Suppressor macrophage (primary cell): Measurements from ENCODE around the gene MRE11.
"Not testable (repeated sequence)": the region's sequence is repeated elsewhere in the genome, so short reads cannot be mapped to it uniquely, and the experiment has no call there.

Experiments
- DNase-seq, 4 experiments: peaks; one replicate each; pipeline ENCODE4 v3.0.0-alpha.2; 2020 to 2022

Gene MRE11

DNA sequence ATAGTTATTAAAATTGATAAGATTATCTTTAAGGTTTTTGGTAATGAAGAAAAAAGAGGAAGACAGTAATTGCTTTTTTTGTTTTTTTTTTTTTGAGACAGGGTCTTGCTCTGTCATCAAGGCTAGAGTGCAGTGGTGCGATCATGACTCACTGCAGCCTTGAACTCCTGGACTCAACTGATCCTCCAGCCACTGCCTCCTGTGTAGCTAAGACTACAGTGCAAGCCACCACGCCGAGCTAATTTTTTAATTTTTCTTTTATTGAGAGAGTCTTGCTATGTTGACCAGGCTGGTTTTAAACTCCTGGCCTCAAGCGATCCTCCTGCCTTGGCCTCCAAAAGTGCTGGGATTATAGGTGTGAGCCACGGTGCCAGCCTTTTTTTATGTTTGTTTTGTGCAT is 12.9 kb upstream of the MRE11 start:
- DNase-seq = not testable (repeated sequence)

DNA sequence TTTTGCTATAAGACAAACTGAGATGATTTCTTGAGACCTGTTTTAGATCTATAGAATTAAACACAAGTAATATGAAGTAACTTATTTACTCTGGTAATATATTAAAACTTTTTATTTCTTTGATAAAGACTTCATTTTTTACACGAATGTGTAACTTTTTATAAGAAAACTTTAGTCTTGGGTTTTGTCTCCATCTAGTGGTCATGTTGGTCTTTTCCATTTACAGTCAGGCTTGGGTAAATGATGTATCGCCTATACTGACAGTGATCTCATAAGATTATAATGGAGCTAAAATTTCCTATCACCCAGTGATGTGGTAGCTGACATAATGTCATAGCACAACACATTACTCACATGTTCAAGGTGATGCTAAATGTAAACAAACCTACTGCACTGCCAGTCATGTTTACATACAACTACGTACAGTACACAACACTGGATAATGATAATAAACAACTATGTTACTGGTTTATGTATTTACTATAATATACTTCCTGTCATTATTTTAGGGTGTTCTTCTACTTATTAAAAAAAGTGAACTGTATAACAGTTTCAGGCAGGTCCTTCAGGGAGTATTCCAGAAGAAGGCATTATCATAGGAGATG is 11.1 kb upstream of the MRE11 start:
- DNase-seq = peak; percentile 49 to 81 (median 73)

DNA sequence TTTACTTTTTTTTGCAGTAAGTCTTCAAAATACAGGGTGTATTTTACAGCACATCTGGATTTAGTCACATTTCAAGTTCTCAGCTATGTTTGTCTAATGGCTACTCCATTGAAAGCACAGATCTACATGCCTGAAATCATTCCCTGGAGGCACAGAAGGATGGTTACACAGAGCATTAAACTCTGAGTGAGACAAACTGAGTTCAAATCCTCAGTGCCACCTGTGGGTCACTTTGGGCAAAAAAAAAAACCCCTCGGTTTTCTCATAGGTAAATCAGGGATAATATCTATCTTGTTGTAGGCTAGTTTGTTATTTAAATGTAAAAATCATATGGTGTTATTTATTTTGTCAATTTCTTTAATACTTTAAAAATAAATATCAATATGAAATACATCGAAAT is 7.9 kb upstream of the MRE11 start:
- DNase-seq = no peak

DNA sequence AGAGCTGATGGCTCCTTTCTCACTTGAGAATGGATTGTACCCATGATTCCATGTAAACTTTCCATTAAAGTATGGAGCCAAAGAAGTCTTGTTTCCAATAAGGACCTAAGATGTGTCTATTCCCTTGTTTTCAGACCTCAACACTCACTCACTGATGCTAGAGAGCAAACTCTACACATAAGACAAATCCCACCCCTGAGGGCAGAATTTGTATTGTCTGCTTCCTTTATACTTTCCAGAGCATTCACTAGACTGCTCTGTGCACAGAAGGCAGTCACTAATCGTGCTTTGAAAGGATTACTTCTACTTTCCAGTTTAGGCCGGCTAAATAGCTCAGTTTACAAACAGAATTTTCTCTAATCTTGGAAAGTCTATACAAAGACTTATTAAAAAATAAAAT is 6.5 kb upstream of the MRE11 start:
- no peak for DNase-seq

DNA sequence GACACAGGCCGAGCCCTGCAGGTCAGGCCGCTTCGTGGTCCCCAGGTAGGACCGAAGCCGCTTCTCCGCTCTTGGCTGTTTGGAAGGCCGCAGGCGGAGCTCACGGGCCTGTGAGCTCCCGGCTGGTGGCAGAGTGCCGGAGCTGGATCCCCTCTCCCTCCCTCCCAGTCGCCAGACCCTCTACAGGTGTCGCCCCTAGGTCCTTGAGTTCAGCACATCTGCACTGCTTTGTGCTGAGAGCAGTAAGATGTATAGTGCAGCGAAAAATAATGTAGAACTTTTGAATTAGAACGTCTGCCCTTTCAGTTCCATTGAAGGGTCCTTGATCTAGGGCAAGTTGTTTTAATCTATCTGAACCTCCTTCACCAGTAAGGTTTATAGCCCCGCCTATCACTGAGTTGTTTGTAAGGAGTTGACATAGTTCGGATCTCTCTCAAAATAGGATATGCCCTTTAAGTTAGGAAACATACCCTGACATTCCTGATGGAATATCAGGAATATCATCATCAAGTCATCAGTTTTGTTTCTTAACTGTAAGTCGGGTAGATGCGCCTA is 559 bp upstream of the MRE11 start:
- no peak for DNase-seq

DNA sequence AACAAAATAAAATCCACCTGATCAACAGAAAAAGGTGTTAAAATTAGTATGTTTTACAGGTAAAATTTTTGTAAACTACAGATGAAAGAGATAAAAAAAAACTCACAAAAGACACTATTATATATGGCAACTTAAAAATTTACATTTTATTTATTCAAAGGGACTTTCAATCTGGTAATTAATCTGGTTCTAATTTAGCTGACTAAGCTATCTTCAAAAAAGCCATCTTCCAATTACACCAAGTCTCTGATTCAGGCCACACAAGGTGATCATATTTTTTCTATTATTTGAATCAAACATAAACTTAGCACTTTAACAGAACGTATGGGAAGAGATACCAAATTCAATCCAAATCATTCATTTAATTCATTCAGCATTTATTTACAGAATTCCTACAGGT is 7.6 kb downstream of the MRE11 start:
- DNase-seq = no peak

DNA sequence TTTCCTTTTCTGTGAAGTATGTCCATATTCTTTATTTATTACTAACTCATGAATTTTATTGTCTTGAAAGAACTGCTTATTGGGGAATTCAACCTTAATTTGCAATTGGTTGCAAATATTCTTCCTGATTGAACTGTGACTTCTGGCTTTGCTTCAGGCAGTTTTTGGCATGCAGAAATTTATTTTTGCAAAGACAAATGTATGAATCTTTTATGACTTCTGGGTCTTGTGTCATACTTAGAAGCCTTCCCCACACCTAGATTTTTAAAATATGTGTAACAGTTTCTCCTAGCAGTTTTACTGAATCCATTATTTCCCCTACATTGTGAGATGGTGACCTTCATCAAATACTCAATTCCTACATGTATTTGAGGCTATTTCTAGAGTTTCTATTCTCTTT is 12.3 kb downstream of the MRE11 start:
- no peak for DNase-seq

DNA sequence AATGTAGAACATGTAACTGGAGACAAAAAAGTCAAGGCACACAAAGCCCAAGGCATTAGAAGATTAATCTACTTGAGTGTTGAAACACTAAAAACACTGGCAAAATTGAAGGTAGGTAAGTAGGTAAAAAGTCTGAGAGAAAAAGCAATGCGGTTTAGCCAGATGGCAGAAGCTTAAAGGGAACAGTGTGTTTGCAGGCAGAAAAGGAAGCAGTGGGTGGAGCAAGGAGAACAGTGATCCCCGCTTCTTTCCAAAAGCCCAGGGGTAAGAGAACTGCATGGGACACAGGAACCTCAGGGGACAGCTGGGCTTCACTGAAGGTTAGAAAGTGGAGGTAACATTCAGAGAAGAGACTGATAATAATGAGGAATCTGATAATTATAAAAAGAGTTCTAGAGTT is 16.0 kb downstream of the MRE11 start:
- DNase-seq = peak in 3 of 4 experiments; percentile 18 to 43 (median 29)

DNA sequence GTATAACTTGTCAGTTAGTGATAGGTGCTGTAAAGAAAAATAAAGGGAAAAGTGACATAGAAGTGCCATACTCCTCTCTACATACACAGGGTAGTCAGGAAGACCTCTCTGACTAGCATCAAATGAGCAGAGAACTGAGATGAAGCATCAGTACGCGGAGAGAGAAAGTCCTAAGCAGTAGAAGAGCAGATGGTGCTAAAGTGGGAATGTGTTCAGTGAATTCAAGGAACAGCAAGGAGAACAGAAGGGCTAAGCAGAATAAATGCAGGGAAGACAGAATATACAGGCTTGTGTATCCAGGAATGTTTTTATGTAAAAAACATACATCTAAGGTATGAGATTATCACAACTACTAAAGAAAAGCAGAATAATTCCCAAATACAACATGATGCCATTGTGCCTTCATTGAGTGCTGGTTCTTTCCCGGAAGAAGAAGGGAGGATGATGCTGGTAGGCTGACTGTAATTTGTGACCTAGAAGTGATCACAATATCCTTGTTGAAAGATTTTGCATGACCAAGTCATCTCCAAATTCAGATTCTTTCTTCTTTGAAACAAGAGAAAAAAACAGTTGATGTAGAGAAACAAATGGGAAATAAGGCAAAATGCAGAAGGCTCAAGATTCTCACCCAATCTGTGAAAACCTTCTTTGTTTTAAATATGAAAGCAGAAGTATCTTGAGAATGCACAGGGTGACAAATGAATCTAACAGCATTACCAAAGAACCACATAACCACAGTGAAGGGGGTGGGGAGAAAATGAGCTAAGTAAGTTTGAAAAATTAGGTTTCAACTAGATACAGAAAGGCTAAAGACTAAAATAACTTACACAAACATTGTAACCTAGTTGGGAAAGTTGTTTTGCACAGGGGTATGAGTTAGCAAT is 20.5 kb downstream of the MRE11 start:
- peak; percentile 49 to 85 (median 73) for DNase-seq

DNA sequence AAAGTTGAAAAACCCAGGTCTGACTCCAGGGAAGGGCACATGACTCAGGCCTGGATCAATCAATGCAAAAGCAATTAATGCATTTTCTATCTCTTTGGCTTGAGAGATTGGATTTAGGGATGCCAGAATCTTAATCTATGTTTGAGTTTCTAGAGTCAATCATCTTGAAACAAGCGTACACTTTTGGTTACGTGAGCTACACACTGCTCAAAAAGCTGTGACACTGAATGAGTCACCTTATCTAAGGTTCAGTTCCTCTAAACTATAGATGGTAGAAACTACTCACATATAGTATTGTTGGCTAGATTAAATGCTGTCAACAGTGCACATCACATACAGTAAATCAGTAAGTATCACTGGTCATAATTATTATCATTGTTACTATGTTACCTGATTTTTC is 24.2 kb downstream of the MRE11 start:
- peak in 2 of 4 experiments; percentile 18 to 27 for DNase-seq

DNA sequence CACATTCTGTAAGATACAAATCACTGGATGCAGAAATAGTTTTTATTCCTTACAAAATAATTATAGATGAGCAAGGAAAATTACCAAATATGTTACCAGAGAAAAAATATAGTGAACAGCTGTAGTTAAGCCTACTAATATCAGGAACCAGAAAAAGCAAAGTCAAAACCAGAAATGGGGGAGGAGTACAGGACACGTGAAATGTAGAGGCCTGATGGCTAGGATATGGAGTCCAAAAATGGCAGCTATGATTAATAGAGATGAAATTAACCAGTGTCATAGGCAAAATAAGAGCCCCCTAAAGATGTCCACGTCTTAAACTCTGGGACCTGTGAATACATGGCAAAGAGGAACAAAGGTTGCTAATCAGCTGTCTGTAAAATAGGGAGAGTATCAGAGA is 34.1 kb downstream of the MRE11 start:
- DNase-seq = no peak

DNA sequence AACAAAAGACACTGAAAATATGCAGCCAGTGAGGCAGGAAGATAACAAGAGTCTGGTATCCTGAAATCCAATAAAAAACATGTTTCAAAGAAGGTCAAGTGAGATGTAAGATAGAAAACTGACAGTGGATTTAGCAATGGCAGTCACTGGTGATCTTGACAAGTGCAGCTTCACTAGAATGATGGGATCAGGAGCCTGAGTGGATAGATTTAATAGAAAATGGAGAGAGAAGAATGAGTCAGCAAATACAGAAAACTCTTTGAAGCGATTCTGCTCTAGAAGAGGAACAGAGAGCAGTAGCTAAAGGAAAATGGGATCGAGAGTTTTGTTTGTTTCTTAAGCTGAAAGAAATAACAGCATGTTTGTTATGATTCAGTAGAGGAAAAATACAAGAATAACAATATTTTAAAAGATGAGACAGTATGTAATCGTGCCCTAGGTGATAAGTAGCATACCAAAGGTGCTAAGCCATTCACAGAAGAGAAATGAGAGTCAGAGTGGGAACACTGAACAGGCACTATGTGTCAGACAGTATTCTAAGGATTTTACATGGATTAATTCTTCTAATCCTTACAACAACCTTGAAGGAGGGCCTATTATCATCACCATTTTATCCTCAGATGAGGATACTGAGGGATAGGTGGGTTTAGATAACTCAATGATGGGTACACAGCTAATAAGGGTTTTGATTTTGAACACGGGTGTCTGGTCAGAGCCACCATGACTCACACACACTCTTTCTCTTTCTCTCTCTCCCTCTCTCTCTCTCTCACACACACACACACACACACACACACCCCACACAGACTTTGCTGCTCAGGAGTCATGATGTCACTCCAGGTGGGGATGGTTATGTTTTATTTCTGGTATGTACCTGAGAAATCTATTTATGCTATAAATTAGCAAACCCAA is 36.3 kb downstream of the MRE11 start:
- peak in 2 of 4 experiments; percentile 30 to 45 for DNase-seq

DNA sequence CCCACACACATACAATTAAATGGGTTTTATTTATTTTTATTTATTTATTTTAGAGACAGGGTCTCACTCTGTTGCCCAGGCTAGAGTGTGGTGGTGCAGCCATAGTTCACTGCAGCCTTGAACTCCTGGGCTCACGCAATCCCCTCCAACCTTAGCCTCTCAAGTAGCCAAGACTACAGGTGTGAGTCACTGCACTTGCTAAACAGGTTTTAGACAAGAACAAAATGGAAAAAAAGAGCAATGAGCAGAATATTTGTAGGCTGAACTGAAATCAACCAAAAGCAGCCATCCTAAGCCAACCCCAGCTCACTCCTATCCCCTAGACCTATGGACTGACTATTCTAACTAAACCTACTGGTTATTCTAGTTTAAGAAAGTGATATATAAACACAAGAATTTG is 37.8 kb downstream of the MRE11 start:
- no peak for DNase-seq

DNA sequence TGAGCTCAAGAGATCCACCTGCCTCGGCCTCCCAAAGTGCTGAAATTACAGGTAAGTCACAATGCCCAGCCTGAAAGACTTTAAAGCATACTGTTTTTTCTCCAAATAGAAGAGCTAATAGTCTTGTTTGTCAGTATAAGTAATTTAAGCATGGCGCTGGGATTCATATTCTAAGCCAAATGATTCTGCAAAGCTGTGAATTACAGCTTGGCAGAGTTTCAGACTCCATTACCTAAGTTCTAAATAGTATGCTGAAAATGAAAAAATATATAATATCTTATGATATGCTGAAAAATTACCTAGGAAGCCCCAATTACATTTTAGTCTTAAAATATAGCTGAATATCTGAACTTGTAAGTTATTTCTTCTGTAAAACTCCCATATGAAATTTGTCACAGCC is 39.3 kb downstream of the MRE11 start:
- DNase-seq = no peak

DNA sequence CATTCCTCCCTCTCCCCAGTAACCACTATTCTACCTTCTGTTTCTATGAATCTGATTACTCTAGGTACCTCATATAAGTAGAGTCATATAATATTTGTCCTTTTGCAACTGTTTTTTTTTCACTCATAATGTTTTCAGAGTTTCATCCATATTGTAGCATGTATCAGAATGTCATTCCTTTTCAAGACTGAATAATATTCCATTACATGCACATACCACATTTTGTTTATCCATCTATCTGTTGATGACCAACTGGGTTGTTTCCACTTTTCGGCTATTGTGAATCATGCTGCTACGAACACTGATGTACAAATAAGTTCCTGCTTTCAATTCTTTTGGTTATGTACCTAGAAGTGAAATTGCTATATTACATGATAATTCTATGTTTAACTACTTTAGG is 40.7 kb downstream of the MRE11 start:
- DNase-seq = no peak

DNA sequence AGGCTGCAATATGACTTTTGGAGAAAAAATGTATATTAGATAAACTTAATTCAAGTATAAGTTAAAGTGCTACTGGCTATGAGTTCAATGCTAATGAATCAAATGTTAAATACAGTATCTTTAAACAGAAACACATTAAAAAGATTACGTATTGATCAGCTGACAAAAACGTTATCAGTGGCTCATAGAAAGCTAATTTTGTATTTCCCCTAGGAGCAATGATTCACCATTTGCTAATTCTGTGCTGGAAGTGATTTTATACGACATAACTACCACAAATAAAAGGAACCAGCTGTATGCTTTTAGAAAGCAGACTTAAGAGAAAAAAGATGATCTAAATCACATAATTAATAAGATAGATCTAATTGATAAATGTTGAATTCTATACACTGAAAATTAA is 43.6 kb downstream of the MRE11 start:
- DNase-seq = peak in 2 of 4 experiments; percentile 46 to 49

DNA sequence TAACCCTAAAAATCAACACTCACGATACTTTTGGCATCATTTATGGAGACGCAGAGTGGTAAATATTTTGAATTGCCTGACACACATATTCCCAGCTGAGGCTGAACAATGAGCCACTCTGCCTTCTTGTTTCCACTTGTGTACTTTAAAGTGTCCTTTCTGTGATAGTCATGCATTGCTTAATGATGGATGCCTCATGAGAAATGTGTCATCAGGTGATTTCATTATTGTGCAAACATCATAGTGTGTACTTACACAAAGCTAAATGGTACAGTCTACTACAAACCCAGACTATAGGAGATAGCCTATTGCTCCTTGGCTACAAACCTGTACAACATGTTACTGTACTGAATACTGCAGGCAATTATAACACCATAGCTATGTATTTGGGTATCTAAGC is 44.2 kb downstream of the MRE11 start:
- peak; percentile 50 to 86 (median 64) for DNase-seq

DNA sequence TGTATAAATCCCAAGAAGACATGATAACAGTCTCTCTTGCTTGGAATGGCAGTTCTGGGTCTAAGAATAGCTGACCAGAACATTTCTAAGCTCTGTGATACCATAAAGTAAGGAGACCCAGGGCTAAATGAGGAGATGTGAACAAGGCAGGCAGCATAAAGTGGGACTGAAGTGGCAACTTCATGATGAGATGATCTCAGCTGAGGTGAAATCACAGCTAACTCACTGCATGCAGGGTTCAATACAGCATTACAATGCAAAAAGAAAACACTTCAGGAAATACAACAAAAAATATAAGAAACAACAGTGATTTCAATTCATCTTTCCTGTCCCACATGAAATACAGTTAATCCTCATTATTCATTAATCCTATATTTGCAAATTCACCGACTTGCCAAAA is 44.6 kb downstream of the MRE11 start:
- peak in 2 of 4 experiments; percentile 12 to 14 for DNase-seq

DNA sequence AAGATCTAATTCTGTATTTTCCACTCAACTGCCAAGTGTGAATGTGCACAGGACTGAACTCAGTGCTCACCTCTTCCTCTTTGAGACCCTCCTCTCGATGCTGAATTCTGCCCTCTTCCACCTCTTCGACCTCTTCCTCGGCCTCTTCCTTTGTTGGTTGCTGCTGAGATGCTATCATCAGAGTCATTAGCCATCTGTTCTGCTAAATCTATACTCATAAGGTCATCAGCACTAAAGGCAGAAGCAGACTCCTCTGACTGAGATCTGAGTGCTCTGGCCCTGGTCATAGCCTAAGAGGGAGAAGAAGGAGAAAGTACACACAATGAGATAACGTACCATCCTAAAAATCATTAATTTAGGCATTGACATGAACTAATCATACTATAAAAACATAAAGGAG is 46.5 kb downstream of the MRE11 start:
- no peak for DNase-seq

DNA sequence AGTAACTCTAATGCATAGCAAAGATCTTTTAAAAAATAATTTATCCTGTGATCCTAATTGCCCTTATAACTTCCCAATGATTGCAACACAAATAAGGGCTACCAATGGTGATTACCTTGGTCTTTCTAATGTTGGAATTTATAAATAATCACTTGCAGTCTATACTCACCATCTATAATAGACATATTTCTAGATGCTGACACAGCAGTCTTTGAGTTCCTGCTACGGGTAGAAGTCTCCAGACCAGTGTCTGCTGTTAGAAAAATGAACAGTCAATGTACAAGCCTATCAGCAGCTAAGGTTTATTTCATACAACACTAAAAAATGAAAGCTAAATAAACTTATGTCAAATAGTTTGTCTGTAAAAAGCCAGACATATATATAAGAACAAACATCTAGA is 48.0 kb downstream of the MRE11 start:
- DNase-seq = no peak

DNA sequence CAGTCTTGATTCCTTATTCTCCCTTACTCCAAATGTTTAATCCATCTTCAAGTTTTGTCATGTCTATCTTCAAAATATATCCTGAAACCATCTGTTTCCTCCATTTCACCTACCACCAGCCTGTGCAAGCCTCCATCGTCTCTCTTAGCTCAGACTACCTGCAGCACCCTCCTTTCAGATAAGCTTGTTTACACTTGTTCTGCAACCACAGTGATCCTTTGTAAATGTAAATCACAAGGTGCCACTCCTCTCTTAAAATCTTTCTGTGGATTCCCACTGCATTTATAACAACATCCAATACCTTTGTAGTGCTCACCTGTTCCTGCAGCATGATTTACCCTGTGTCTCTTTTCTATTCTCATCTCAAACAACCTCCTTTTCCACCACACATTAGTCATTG is 60.6 kb downstream of the MRE11 start:
- no peak for DNase-seq

DNA sequence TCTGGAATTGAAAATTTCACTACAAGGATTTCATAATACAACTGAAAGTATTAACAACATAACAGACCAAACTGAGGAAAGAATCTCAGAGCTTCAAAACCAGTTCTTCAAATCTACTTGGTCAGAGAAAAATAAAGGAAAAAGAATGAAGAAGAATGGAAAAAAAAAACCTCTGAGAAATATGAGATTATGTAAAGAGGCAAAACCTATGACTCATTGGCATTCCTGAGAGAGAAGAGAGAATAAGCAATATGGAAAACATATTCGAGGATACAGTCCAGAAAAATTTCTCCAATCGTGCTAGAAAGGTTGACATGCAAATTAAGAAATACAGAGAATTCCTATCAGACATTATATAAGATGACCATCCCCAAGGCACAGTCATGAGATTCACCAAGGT is 69.0 kb downstream of the MRE11 start:
- no peak for DNase-seq

DNA sequence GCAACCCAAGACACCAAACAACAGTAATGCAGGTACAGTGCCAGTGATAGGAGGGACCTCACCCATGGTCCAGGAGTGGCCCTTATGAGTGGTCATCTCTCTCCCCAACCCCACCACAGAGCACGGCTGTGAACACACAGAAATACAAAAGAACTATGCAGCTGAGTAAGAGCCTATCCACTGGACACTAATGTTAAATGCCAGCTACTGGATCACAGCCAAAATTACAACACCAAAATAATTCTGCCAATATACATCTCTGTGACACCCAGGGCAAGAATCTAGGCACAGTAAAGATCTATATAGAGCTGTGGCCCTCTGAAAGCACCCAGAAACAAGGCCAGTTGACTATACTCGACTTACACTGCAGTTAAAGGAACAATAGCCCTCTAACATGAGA is 69.6 kb downstream of the MRE11 start:
- DNase-seq = no peak
